Cerebellar nuclear complex (tissue), 1 donor: ENCODE results near the gene CDHR4.
"Not testable (repeated sequence)": the region's sequence is repeated elsewhere in the genome, so short reads cannot be mapped to it uniquely, and the experiment has no call there.

Experiments
- DNase-seq, 2 experiments: peaks; one replicate each; lab custom pipeline; 2025; lab: John Stamatoyannopoulos, UW

The CDHR4 gene

GRCh38 chr3:49799761-49800160 is at the start of gene CDHR4:
Gene CDHR4, minus strand, starts transcription at chr3:49799873. Its CDS starts 61 bp downstream, at chr3:49799812.
- no peak for DNase-seq

DNA sequence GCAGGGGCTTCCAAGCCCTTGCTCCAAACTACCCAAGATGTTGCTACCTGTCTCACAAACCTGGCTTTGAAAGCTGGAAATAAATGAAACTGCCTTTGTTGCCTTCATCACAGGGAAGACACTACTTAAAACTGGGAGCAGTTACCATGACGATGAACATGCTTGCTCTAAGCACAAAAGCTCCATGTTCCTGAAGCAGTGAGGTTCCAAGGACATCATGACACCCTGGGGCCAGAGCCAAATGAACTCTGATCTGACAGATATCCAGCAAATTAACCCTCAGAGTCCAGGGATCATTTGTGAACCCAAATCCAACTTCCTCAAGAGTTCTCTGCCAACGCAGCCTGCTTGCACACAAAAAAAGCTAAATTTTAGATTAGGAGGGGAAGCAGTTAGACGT is 46.0 kb upstream of the CDHR4 start:
- no peak for DNase-seq

DNA sequence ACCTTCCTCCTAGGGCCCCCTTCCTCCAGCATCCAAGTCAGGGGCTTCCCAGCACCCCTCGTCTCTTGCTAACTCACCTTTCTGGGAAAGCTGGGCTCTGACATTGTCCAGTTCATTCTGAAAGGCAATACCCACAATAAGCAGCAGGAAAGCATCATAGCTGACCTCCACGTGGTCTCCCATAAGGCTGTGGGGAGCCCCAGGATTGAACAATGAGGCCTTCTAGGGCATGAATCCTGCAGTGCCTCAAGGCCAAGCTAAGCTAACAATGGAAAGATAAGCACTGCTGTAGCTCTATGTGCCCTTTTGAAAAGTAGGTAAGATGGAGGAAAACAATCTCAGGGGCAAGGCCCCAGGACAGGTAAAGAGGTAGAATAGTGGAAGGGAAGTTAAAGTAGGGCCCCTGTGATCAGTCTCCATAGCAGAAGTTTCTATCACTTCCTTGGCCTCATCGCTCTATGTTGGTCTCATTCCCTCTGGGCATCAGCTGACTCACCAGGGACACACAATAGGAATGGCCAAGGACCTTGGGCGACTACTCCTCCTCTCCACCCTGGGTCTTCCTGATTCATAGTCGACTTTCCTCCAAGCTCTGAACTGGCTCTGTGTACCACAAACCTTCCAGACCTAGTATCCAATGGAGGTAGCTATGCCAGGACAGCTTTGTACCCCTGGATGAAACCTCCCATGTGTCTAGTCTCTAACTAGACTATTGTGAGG is 45.0 kb upstream of the CDHR4 start:
- DNase-seq, result no peak

DNA sequence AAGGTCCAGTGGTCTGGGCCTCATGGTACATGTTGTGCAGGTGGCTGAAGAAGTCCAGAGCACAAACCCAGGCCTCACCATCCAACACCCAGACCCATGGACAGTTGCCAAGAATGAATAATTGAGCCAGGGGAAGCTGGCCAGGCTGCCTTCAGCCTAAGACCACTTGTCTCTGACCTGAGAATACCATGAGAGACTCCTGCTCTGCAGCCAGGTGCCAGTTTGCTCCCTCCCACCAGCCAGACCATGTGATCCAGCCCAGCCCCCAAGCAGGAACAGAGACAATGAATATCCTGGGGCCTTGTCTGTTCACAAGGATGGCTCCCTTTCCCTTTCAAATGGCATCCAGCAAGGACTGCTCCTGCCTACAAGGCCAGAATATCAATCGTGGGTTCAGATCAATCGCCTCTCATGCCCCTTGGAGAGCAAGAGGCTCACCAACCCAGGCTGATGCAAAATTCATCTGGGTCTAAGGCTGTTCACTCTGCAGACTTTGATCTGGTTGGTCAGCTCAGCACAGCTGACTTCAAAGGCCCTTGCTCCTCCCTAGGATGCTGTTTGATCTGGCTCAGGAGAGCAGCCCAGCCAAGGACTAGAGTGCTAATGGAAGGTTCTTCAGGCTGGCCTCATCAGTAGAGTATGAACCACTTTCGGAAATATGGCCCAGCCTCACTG is 43.3 kb upstream of the CDHR4 start:
- DNase-seq, result no peak

- no peak for DNase-seq
Measured at GRCh38 chr3:49841806-49842205, 42.1 kb upstream of the CDHR4 start.

GRCh38 chr3:49841126-49841696 is 41.5 kb upstream of the CDHR4 start:
- DNase-seq, result no peak

DNA sequence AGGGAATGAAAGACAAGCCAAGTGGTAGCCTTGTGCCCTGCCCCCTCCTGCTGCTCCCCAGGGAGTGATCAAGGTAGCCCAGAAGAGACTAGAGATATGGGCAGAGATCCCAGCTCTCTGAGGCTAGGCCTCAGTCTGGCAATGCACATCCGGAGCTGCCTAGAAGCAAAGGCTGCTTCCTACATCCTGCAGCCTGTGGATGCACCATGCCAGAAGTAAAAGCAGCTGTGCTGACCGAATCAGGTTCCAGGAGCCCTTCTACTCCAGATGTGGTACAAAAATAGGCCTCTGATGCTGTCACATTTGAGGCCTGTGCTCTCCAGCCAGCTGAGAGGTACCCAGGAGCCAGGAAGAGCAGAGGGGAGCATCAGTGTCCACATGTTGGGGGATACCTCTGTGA is 40.7 kb upstream of the CDHR4 start:
- DNase-seq, result no peak

GRCh38 chr3:49839193-49839809 is 39.6 kb upstream of the CDHR4 start:
- peak; percentile 21 to 44 for DNase-seq

DNA sequence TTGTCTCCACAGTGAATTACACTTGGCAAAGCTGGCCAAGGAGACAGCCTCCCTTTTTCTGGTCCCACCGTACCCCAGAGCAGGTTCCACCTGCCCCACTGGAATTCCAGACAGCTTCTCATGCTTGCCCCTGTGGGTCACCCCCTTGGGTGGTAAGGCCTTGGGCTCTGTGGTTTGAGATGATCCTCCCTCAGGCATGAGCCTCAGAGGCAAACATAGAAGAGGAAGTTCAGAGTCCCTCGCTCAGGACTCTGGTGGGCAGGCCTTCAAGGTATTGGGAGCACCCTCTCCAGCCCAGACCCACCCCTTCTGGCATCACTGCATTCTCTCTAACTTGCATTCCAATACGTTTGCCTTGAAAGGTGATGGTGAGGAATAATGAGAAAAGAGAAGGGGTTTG is 31.7 kb upstream of the CDHR4 start:
- DNase-seq, result no peak

DNA sequence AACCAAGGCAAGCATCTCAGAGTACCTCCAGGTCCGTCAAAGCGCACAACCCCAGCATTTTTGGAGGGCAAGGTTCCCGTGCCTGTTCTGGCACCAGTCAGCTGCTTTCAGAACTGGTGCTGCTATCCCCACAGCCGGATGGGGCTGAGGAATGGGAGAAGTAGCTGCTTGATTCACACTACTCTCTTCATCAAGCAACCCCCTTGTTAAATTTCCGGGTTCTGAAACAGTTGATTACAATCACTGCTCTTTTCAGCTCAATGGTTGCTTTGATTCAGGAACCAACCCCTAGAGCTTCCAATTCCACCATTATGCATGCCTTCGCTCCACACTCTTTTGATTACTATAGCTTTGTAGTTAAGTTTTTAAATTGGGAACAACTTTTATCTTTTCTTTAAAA is 26.3 kb upstream of the CDHR4 start:
- no peak for DNase-seq

- DNase-seq, result not testable (repeated sequence)
Measured at GRCh38 chr3:49823131-49823530, 23.5 kb upstream of the CDHR4 start.

- DNase-seq, result no peak
Measured at GRCh38 chr3:49813497-49814174, 14.0 kb upstream of the CDHR4 start, which contains the start of gene UBA7. Gene UBA7, minus strand, starts transcription at chr3:49813953. Its CDS starts 166 bp downstream, at chr3:49813787.

- DNase-seq, result no peak
Measured at GRCh38 chr3:49812916-49813496, 13.3 kb upstream of the CDHR4 start.

DNA sequence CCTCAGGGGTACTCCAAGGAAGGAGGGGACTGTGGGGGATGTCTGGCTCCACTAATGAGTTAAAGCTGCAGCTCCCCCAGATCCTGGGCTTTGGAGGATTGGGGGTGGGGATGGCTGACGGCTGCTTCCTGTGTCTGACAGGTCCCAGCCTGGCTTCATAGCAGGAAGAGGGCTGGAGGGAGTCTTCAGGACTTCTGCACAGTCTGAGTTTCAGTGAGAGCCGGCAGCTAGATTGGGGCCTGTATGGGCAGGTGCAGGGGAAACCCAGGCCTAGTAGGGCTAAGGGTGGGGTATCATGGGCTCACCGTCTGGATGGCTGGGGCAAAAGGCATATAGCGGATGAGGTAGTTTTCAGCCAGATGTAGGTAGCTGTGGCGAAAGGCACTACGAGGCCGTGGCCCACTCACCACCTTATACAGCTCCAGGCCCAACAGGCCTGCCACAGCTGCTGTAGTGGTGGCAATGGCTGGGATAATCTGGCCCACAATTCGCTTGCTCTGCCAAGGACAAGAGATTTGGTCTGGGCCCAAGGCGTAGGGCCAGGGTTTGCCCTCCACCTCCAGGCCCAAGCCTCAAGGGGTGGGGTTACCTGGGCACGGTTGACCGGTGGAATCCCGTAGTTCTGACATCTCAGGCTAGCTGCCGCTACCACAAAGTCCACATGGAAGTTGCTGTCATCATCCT is 7.9 kb upstream of the CDHR4 start:
- DNase-seq, result no peak

DNA sequence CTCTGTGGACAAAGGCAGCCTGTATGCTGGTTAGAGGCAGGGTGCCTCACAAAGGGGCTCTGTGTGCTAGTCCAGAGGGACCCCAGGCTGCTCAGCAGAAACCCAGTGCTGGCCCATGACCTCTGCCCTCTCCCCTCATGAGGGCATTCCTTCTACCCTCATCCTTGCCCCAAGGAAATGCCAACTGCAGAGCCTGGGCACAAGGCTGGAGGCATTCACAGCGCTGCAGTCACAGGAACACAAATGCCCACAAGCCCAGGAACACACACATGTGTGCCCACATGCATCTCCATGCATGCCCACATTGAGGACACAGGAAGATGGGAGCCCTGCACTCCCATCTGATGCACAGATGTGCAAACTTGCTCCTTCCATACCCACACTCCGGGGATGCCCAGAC is 7.2 kb upstream of the CDHR4 start:
- no peak for DNase-seq

DNA sequence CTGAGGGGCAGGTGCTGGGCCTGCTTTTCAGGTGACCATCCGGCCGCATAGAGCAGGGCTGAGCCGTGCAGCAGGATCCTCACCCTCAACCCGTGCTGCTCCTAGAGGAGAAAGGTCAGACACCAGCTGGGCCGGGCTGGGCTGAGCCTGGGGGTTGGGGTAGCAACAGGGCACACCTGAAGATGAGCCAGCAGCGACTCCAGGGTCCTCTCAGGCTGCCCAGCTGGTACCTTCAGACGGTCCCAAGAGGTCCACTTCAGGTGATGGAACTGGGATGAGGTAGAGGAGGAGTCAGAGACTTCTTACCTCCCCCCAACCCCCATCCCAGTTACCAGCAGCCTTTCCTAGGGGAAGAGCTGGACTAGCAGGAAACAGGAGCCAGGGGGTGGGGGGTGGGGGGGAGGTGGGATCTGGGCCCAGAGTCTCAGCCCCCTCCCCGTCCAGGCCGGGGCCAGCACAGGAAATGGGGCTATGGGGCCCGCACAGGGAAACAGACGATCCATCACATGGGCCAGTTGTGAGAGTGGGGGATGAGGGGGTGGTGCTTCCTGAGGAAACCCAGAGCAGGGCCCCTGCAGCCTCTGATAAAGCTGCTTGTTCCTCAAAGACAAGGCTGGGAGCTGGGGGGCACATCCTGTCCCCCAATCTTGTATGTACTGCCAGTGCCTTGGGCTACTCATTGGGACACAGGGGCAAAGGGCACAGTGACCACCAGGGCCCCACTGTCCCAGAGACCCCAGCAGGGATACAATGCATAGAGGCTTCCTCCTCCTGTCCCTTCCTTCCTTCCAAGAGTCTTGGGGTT is 6.4 kb upstream of the CDHR4 start:
- DNase-seq, result no peak

DNA sequence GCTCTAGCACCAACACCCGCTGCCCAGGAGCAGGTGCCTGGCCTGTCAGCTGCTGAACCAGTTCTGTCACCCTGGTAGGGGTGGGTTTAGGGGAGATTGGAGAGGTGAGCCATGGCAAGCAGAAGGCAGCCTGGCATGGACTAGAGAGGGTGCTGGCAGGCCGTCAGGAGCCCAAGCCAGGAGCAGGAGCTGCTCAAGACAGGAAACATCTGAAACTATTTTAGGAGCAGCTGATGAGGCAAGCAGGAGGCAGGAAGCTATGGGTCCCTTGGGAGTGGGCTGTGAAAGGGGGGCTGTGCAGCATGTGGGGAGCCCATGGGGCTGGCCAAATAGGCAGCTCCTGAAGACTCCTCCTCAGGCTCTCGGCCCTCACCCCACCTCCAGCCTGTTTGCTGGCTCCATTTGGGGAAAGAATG is 5.7 kb upstream of the CDHR4 start:
- DNase-seq, result peak in 1 of 2 experiments; percentile 36

GRCh38 chr3:49804141-49805041 is 4.7 kb upstream of the CDHR4 start:
- DNase-seq, result no peak

- DNase-seq, result no peak
Measured at GRCh38 chr3:49803465-49804140, 3.9 kb upstream of the CDHR4 start.
